ENCODE results near the gene GOPC.

DNA sequence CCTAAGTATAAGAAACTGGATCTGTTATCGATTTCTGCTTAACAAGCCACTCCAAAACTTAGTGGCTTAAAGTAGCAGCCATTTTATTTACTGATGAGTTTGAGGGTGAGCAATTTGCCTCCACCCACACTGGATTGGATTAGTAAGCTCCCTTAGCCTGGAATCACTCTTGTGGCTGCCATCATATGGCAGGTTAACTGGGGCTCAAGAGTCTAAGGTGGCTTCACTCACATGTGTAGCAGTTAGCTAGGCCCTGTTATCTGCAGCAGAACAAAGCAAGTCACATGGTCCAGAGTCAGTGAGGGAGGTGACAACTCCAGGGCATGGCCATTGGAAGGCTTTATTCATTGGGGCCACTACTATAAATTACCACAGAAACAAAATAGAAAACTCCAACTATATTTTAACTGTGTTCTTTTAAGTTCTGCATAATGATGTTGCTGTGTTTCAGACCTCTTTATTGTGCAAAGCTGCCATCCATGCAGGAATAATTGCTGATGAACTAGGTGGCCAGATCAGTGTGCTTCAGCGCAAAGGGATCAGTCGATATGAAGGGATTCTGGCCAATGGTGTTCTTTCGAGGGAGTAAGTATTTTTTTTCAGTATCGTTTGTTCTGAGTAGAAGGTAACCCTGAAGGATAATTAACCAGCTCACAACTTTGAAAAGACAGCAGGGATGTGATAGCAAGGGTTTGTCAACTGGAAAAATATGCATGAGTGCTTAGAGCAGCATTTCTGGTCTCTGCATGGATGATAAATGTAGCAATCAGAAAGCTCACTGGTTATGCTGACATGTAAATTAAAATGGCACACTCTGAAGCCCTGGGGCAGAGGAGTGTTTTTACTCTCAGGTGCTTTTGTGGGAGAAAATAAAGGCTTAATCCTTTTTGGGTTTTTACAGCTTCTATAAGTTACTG is 70.2 kb downstream of the GOPC start:
- TF ChIP-seq, protein P1, sequence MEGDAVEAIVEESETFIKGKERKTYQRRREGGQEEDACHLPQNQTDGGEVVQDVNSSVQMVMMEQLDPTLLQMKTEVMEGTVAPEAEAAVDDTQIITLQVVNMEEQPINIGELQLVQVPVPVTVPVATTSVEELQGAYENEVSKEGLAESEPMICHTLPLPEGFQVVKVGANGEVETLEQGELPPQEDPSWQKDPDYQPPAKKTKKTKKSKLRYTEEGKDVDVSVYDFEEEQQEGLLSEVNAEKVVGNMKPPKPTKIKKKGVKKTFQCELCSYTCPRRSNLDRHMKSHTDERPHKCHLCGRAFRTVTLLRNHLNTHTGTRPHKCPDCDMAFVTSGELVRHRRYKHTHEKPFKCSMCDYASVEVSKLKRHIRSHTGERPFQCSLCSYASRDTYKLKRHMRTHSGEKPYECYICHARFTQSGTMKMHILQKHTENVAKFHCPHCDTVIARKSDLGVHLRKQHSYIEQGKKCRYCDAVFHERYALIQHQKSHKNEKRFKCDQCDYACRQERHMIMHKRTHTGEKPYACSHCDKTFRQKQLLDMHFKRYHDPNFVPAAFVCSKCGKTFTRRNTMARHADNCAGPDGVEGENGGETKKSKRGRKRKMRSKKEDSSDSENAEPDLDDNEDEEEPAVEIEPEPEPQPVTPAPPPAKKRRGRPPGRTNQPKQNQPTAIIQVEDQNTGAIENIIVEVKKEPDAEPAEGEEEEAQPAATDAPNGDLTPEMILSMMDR (IDR thresholded peaks at IDR 0.05): no peak
- TF ChIP-seq POLR2A (IDR thresholded peaks at IDR 0.05): no peak
